ENCODE data around the gene MGAT5. TPM values are rescaled to one million over a fixed set of nuclear protein-coding genes. Genes with fewer than 3 reads are reported as not detected.

Gene MGAT5
- total RNA-seq, 1 experiment from 2014 or later = 52.4 TPM

GRCh38 chr2:134362152-134362668 is 108.3 kb downstream of the MGAT5 start (continued):
- no peak for TF ChIP-seq ZNF532 (CRISPR knock-in tag; IDR thresholded peaks at IDR 0.05; ENCODE audit: borderline replicate concordance)
- TF ChIP-seq ZNF138 (CRISPR knock-in tag; conservative IDR thresholded peaks at IDR 0.05) = no peak

GRCh38 chr2:134362740-134363139 is 108.9 kb downstream of the MGAT5 start:
- H3K4me3 Mint-ChIP-seq = no peak overlapping the region
- no peak for ATAC-seq
- no peaks in the 10 kb centered on the region for H3K27me3 Mint-ChIP-seq (ENCODE audit: low read depth)
- POLR2A ChIA-PET = no interaction called here
- no peak overlapping the region for H3K27ac Mint-ChIP-seq
- CTCF ChIA-PET = interaction anchor here (2.5 kb wide), 1 partner anchor 88 kb away, joined by 8 read pairs; no protein-coding TSS in a partner anchor
- no peaks in the 10 kb centered on the region for H3K9me3 Mint-ChIP-seq
- no peak for DNase-seq (ENCODE audit: low spot score)
- H3K4me1 Mint-ChIP-seq = peaks cover 4% of the 10 kb centered on the region
- peaks cover 7% of the 10 kb centered on the region; the same call in 1 of the 2 replicates for H3K36me3 Mint-ChIP-seq
- no peak for TF ChIP-seq ZNF425 (CRISPR knock-in tag; conservative IDR thresholded peaks at IDR 0.05)
- no peak for TF ChIP-seq FOXJ3 (CRISPR knock-in tag; IDR thresholded peaks at IDR 0.05; ENCODE audit: borderline replicate concordance)
- TF ChIP-seq CTCF (IDR thresholded peaks at IDR 0.05) = no peak
- TF ChIP-seq SOX15 (CRISPR knock-in tag; IDR thresholded peaks at IDR 0.05) = no peak
- TF ChIP-seq ZNF416 (CRISPR knock-in tag; IDR thresholded peaks at IDR 0.05) = no peak
- TF ChIP-seq MLX (CRISPR knock-in tag; IDR thresholded peaks at IDR 0.05) = no peak
- no peak for TF ChIP-seq STAT6 (CRISPR knock-in tag; conservative IDR thresholded peaks at IDR 0.05; ENCODE audit: low read depth)
- TF ChIP-seq OVOL2 (CRISPR knock-in tag; IDR thresholded peaks at IDR 0.05; ENCODE audit: borderline replicate concordance) = no peak
- TF ChIP-seq AFF4 (CRISPR knock-in tag; IDR thresholded peaks at IDR 0.05; ENCODE audit: borderline replicate concordance) = no peak
- no peak for TF ChIP-seq SMAD4 (CRISPR knock-in tag; IDR thresholded peaks at IDR 0.05)
- no peak for TF ChIP-seq CDX4 (CRISPR knock-in tag; IDR thresholded peaks at IDR 0.05; ENCODE audit: borderline replicate concordance)
- TF ChIP-seq NR1H2 (CRISPR knock-in tag; IDR thresholded peaks at IDR 0.05) = no peak
- TF ChIP-seq ZNF396 (CRISPR knock-in tag; IDR thresholded peaks at IDR 0.05; ENCODE audit: borderline replicate concordance) = no peak
